Testis (tissue), 3 donors: ENCODE data around the gene FSTL4. TPM values are rescaled to one million over a fixed set of nuclear protein-coding genes. Genes with fewer than 3 reads are reported as not detected.

Experiments used
- DNase-seq: peaks from one replicate; pipeline ENCODE4 v3.0.0-alpha.2; 2019
- H3K27ac ChIP-seq, 2 donors: fragments of 200-600 bp; sonication (generic); one replicate each; pipeline ENCODE4 v1.5.1; 2019
- H3K27me3 ChIP-seq: fragments of 200-600 bp; sonication (generic); one replicate; pipeline ENCODE4 v1.5.1; 2019
- H3K36me3 ChIP-seq: fragments of 200-600 bp; sonication (generic); one replicate; pipeline ENCODE4 v1.5.1; 2017; ENCODE audit warnings: low read depth; ENCODE audit errors: missing control alignments
- H3K4me1 ChIP-seq: fragments of 200-600 bp; sonication (generic); one replicate; pipeline ENCODE4 v1.5.1; 2019
- H3K4me3 ChIP-seq, 2 donors: fragments of 200-600 bp; sonication (generic); one replicate each; pipeline ENCODE4 v1.5.1; 2017 to 2019
- H3K9me3 ChIP-seq: fragments of 200-600 bp; sonication (generic); one replicate; pipeline ENCODE4 v1.5.1; 2017
- POLR2A ChIP-seq: fragments of 450-650 bp; IDR thresholded peaks from one replicate; pipeline ENCODE4 v1.6.1; 2017; ENCODE audit warnings: antibody characterized with exemption, mild to moderate bottlenecking, moderate library complexity
- WGBS, 2 donors: methylation state at CpG; one replicate each; pipeline ENCODE4 v1.1.5; 2018; 5-methylcytosine and 5-hydroxymethylcytosine counted together
- intact Hi-C: fragments of 100-400 bp; cut with DNase I; formaldehyde crosslinking; loops from one replicate; pipeline ENCODE4 v1.15.1; 2023; ENCODE audit warnings: low total_unique reads
- polyA plus RNA-seq: library from polyadenylated mRNA; stranded (reverse); fragments of 350-450 nt; fragmentation: Illumina TruSeq; extraction: RNeasy Lipid Tissue Mini Kit (QIAGEN cat#74804); gene quantifications from one replicate; pipeline ENCODE4 v1.2.3, GENCODE V29; 2014; ENCODE audit warnings: low read depth, low replicate concordance; ENCODE audit not compliant: insufficient read depth
- total RNA-seq, 2 donors: library from RNA; depleted of rRNA; stranded (reverse); fragments of >200 nt; gene quantifications; one replicate each; pipeline ENCODE4 v1.2.3, GENCODE V29; 2016
- TF ChIP-seq, protein P1 (sequence below), 3 experiments: fragments of 450-650 bp in 2 of 3; fragments of 200-600 bp in 1 of 3; sonication (generic) in 1 of 3; IDR thresholded peaks; one replicate each; pipeline ENCODE4 v1.5.1; 2016 to 2019; ENCODE audit warnings: antibody characterized with exemption in 3 of 3, mild to moderate bottlenecking in 2 of 3, moderate library complexity in 1 of 3

Gene FSTL4
- total and polyA plus RNA-seq, 3 donors from 2014 or later, result 7.1 to 8.6 (median 7.4) TPM

DNA sequence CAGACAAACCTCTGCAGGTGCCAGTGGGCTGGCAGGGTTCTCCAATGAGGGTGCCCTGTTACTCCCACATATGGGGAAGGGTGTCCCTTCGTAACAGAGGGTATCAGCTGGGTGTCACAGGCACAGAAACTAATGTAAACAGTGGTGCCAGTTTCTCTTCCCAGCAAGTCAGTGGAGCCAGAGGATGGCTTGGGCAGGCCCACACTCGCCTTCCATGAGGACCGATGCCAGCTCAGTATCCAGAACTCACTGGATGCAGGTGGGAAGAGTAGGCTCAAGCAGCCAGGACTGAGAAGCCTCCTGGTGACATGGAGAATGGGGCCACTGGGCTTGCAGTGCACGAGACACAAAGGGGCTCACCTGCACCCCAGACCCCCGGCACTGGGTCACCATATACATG is 30.4 kb downstream of the FSTL4 start:
- no peak for DNase-seq
- Histone ChIP-seq H3K9me3 (no peaks in the 10 kb centered on the region), H3K36me3 (no peaks in the 10 kb centered on the region), H3K27ac (no peak overlapping the region), H3K4me3 (no peak overlapping the region), H3K4me1 (no peaks in the 10 kb centered on the region), H3K27me3 (no peaks in the 10 kb centered on the region)
- TF ChIP-seq POLR2A, result no peak
- TF ChIP-seq, protein P1, sequence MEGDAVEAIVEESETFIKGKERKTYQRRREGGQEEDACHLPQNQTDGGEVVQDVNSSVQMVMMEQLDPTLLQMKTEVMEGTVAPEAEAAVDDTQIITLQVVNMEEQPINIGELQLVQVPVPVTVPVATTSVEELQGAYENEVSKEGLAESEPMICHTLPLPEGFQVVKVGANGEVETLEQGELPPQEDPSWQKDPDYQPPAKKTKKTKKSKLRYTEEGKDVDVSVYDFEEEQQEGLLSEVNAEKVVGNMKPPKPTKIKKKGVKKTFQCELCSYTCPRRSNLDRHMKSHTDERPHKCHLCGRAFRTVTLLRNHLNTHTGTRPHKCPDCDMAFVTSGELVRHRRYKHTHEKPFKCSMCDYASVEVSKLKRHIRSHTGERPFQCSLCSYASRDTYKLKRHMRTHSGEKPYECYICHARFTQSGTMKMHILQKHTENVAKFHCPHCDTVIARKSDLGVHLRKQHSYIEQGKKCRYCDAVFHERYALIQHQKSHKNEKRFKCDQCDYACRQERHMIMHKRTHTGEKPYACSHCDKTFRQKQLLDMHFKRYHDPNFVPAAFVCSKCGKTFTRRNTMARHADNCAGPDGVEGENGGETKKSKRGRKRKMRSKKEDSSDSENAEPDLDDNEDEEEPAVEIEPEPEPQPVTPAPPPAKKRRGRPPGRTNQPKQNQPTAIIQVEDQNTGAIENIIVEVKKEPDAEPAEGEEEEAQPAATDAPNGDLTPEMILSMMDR (IDR thresholded peaks at IDR 0.05), result no peak
- intact Hi-C loops, result no loop called here
- WGBS, 2 donors, result 93 to 94% methylated on average over 3 to 5 of the region's 5 CpGs

DNA sequence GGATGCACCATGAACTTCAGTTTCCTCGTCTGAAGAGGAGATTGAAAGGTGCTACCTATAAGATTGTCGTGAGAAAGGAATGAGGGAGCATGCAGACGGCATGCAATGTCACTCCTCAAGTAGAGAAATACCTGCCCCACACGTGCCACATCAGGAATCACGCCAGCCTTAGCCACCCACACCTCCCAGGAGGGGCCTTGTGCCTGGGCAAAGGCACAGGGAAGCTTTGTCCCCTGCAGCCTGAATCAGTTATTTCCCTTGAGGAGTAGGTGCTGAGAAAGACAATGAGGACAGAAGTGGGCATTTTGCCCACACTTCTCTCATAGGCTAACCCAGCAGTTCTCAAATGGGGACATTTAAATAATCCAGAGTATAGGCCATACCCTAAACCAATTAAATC is 31.0 kb downstream of the FSTL4 start:
- TF ChIP-seq, protein P1 (IDR thresholded peaks at IDR 0.05), result no peak
- no peak for TF ChIP-seq POLR2A
- intact Hi-C loops, result no loop called here
- 83 to 87% methylated on average over 4 to 5 of the region's 5 CpGs for WGBS, 2 donors

DNA sequence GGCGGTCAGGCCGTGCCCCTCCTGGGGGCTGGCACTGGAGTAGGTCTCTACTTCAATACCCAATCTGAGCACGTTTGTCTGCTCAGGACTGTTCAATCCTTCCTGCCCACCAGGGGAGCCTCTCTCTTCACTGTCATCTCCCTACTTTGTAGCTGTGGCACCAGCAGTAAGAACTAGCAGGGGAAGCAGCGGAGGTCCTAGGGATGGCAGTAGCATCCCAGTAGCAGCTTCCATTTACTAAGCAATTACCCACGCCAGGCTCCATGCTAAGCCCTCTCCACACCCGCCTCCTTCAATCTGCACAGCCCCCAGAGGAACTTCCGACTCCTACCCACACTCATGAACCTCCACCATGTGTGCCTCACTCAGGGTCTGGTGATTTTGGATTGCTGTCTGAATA is 31.7 kb downstream of the FSTL4 start:
- TF ChIP-seq POLR2A, result no peak
- TF ChIP-seq, protein P1 (IDR thresholded peaks at IDR 0.05), result no peak
- Histone ChIP-seq H3K4me1 (no peaks in the 10 kb centered on the region), H3K27ac (no peak overlapping the region), H3K36me3 (no peaks in the 10 kb centered on the region), H3K9me3 (no peaks in the 10 kb centered on the region), H3K4me3 (no peak overlapping the region), H3K27me3 (no peaks in the 10 kb centered on the region)
- no peak for DNase-seq
- 83 to 85% methylated on average over 7 of the region's 7 CpGs for WGBS, 2 donors
- intact Hi-C loops, result no loop called here

More for the DNA sequence above, 31.0 kb downstream of the FSTL4 start:
- Histone ChIP-seq H3K27ac (no peak overlapping the region), H3K4me1 (no peaks in the 10 kb centered on the region), H3K4me3 (no peak overlapping the region), H3K9me3 (no peaks in the 10 kb centered on the region), H3K27me3 (no peaks in the 10 kb centered on the region), H3K36me3 (no peaks in the 10 kb centered on the region)
- DNase-seq, result no peak

DNA sequence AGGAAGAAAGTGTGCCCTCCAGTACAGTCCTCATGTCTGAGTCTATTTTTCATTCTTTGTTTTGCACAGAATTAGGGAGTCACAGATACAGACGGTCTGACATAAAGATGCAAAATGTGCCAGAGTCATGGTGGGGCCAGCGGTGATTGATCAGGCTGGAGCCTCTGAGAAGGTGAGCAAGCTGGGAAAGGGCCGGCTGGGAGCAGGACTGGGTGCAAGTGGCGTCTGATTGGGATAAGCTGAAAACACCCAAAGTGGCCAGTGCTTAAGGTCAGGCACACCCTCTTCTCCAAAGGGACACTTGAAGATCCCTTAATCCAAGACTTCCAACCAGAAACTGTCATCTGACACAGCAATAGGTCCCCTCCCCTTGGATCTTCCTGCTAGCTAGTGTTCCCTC is 32.6 kb downstream of the FSTL4 start:
- no peaks in the 10 kb centered on the region for H3K4me1 ChIP-seq
- no peaks in the 10 kb centered on the region for H3K9me3 ChIP-seq
- 88 to 90% methylated on average over 4 of the region's 4 CpGs for WGBS, 2 donors
- H3K27me3 ChIP-seq, result no peaks in the 10 kb centered on the region
- intact Hi-C loops, result no loop called here
- DNase-seq, result no peak
- H3K36me3 ChIP-seq, result no peaks in the 10 kb centered on the region
- no peak for TF ChIP-seq POLR2A
- TF ChIP-seq, protein P1 (IDR thresholded peaks at IDR 0.05), result no peak
- no peak overlapping the region for H3K27ac ChIP-seq
- no peak overlapping the region for H3K4me3 ChIP-seq

DNA sequence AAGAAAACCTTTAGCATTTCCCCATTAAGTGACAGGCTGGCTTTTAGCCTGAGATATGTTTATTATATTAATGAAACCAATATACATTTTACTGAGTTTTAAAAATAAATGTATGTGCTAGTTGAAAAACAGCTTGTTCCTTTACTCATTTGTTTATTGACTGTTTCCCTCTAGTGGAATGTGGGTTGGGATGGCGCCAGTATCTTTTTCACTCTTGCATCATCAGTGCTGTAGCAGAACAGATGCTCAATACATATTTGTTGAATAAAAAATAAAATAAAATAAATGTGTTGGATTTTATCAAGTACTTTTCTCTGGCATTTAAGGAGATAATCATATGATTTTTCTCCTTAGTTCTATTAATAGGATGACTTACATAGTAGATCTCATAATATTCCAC is 43.0 kb downstream of the FSTL4 start:
- intact Hi-C loops, result no loop called here
- H3K4me3 ChIP-seq, result no peak overlapping the region
- no peaks in the 10 kb centered on the region for H3K9me3 ChIP-seq
- H3K27me3 ChIP-seq, result no peaks in the 10 kb centered on the region
- WGBS, 2 donors, result 63 to 78% methylated on average over 1 of the region's 1 CpG
- DNase-seq, result peak; percentile 53
- H3K4me1 ChIP-seq, result no peaks in the 10 kb centered on the region
- no peaks in the 10 kb centered on the region for H3K36me3 ChIP-seq
- no peak overlapping the region for H3K27ac ChIP-seq
- TF ChIP-seq, protein P1 (IDR thresholded peaks at IDR 0.05), result no peak
- no peak for TF ChIP-seq POLR2A
